Amniotic stem cell (primary cell): ENCODE measurements around the gene CTSW.

ENCODE experiments used
- DNase-seq: peaks from one replicate; lab custom pipeline; 2025; lab: John Stamatoyannopoulos, UW

Gene CTSW

GRCh38 chr11:65855927-65856363, 23.7 kb upstream of the CTSW start:
- no peak for DNase-seq

DNA sequence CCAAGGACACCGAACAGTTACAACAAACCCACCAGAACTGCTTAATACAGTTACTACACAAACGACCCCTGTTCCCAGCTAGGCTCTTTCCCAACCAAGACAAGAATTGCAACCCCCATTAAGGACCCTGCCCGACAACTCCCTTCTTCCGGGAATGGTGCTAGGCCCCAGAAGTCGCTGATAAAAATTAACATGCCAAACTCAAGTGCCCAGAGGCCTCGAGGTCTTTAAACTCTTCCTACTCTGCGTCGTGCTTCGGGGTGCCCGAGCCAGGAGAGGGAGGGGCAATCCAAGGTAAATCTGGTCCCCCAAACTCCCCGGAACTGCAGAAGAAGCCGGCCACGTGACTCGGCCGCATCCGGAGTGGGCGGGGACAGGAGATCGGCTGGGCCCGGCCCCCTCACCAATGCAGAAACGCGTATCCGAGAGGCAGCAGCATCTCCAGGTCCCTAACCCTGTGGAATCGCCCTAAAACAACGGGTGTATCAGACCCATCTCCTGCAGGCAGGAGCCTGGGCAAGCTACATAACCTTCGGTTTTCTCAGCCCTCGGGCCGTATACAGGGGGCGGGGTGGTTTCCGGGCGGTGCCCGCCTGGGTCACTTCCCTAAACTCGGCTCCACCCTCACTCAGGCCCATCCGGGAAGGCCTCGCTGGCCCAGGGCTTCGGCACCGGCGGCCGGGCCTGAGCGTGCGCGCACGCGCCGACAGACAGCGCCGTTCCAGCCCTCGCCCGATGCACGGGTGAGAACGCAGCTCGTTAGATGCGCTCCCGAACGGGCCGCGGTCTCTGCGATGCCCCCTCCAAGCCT, 22.7 kb upstream of the CTSW start:
- no peak for DNase-seq

- no peak for DNase-seq
Measured at GRCh38 chr11:65857500-65857852, 22.2 kb upstream of the CTSW start.

DNA sequence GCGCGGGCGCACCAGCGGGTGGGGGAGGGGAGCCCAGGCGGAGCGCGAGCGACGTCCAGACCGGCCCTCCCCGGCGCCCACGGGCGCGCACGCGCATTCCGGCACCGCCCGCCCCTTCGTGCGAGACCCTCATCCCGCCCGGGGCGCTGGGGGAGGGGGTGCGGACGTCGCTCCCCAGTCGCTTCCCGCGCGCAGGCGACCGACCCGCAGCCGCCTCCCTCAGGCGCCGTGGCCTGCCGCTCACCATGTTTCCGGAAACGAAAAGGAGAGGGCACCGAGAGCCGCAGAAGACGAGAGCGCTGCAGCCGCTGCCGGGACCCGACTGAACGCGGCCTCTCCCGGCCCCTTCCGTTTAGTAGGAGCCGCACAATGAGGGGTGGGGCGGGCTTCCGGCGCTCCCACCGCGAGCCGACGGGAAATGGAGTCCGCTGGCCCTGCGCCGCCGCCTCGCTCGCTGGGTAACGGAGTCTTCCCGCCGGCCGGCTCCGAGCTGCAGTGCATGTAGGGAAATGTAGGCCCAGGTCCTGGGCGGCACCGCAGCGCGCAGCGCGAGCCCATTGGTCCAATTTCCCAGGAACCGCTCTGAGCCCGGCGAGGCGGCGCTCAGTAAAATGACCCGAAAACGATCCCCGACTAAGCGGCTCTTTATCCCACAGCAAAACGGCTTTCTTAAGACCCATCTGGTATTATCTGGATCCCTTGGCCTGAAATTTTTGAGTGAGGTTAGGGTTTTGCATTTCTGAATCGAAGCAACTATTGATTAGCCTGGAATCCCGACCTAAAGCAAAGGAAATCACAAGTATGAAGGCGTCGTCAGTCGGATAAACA, 21.6 kb upstream of the CTSW start, which contains the start of gene CFL1:
Gene CFL1, minus strand, starts transcription at position 328 of the 828 bp plus-strand sequence. Its CDS starts 81 bp downstream, at position 247.
- peak; percentile 95 for DNase-seq

GRCh38 chr11:65858681-65859087, 21.0 kb upstream of the CTSW start:
- no peak for DNase-seq

GRCh38 chr11:65859095-65859811, 20.4 kb upstream of the CTSW start:
- peak; percentile 95 for DNase-seq

DNA sequence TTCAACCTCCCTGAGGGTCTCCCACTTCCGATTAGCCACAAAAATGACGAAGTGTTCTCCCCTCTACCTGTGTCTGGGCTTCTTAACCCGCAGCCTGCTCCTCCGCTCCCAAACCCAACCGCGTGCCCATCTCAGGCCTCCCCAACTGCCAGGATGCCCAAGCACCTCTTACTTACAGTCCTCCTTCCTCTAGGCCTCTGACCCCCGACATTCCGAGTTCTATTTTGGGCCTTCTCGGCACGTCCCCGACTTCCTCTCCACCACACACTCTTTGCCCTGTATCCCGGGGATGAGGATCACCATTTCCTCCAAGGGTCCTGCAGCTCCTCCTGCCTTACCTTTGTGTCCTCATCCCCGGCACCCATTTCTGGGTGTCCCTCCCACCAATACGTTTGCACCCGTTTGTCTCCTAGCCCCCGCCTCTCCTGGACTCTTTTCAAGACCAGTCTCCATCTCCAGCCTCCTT, 19.8 kb upstream of the CTSW start:
- no peak for DNase-seq

DNA sequence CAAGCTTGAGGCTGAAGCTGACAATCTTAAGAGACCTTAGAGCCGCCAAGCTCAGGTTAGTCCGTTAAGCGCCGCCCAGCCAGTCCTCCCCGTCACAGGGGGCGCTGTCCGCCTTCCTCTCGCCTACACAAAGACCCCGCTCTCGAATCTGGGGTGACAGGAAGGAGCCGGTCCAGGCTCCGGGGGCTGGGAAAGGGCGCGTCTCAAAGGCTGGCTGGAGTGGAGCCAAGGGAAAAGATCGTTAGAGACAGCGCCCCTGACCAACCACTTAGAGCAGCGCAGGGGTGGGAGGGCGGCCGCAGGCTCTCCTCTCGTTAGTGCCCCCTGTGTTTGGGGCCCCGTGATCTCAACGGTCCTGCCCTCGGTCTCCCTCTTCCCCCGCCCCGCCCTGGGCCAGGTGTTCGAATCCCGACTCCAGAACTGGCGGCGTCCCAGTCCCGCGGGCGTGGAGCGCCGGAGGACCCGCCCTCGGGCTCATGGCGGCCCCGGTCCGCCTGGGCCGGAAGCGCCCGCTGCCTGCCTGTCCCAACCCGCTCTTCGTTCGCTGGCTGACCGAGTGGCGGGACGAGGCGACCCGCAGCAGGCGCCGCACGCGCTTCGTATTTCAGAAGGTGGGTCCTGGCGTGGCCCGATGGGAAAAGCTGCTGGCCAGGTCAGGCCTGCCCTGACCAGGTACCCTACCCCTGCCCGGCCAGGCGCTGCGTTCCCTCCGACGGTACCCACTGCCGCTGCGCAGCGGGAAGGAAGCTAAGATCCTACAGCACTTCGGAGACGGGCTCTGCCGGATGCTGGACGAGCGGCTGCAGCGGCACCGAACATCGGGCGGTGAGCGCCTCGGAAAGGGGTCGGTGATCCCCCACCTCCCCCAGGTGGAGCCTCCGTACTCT, 19.1 kb upstream of the CTSW start, which contains the start of gene MUS81:
Gene MUS81, plus strand, starts transcription at position 156 of the 887 bp plus-strand sequence. Its CDS starts 321 bp downstream, at position 477.
- DNase-seq = peak; percentile 98

GRCh38 chr11:65861165-65861505, 18.5 kb upstream of the CTSW start:
- DNase-seq = no peak

DNA sequence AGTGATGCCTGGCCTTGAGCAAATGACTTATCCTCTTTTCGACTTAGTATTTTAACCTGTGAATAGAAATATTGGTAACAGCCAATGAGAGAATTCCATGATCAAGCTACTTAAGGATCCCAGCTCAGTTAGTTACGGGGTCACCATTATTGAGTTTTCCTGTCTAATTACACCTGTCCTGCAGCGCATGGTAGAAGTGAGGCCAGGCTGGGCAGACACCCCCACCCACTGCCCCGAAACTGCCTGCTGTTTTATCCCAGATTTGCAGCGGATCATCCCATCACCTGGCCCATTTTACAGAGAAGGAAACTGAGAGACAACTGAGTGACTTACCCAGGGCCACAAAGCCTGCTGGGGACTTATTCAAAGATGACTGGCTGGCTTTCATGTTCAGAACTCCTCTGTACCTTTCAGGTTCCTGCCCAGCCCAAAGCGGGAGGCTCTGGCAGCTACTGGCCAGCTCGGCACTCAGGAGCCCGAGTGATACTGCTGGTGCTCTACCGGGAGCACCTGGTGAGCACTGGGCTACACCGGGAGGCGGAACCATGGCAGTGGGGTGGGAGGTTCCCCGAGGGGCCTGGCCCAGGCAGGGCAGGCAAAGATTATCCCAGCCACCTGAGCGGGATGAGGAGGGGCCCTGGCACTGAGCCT, 18.0 kb upstream of the CTSW start:
- DNase-seq = no peak

DNA sequence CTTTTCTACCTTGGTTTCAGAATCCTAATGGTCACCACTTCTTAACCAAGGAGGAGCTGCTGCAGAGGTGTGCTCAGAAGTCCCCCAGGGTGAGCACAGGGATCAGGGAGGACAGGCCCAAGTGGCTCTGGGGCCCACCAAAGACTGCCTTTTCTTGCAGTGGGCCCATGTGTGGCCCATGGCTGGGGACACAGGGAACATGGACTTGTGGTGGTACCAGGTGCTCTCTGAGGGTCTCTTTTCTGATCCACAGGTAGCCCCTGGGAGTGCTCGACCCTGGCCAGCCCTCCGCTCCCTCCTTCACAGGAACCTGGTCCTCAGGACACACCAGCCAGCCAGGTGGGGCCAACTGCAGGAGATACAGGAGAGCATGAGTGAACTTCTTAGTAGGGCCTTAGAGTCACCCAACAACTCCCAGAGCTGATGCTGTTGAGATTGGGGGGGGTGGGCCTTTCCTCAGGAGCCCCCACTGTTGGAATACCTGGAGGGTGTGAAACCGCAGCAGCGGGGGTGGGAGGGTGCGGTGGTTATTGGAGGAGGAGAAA, 17.4 kb upstream of the CTSW start:
- no peak for DNase-seq

GRCh38 chr11:65862941-65863888, 16.4 kb upstream of the CTSW start:
- no peak for DNase-seq

- no peak for DNase-seq
Measured at GRCh38 chr11:65863889-65864705, 15.5 kb upstream of the CTSW start.

- DNase-seq = no peak
Measured at GRCh38 chr11:65864706-65865471, 14.7 kb upstream of the CTSW start.

- no peak for DNase-seq
Measured at GRCh38 chr11:65865550-65866172, 14.0 kb upstream of the CTSW start.

GRCh38 chr11:65866509-65867283, 12.9 kb upstream of the CTSW start:
- DNase-seq = no peak
